GM23338 (cell line): ENCODE measurements around the gene NOD1. TPM values are rescaled to one million over a fixed set of nuclear protein-coding genes. Genes with fewer than 3 reads are reported as not detected.

Experiments
- ATAC-seq: fragments of 200-7000 bp; cut with Tn5 transposase; 3 replicates; pipeline ENCODE4 v1.9.1; 2020
- DNase-seq: peaks from one replicate; pipeline ENCODE4 v3.0.0-alpha.2; 2015; ENCODE audit warnings: low spot score
- H2AFZ ChIP-seq: fragments of 200-600 bp; sonication (generic); 2 replicates; pipeline ENCODE4 v1.8.0; 2016; ENCODE audit warnings: antibody characterized with exemption, mild to moderate bottlenecking, moderate library complexity
- H3F3A ChIP-seq: fragments of 200-600 bp; sonication (generic); replicated peaks from 2 replicates; pipeline ENCODE4 v1.8.0; 2017; ENCODE audit warnings: antibody characterized with exemption, mixed run types, low read depth
- H3K27ac ChIP-seq: fragments of 200-600 bp; sonication (generic); 2 replicates; pipeline ENCODE4 v1.6.1; 2016; ENCODE audit warnings: low read depth
- H3K27me3 ChIP-seq: fragments of 200-600 bp; sonication (generic); 2 replicates; pipeline ENCODE4 v1.8.0; 2016; ENCODE audit warnings: mild to moderate bottlenecking, mixed run types, moderate library complexity; ENCODE audit not compliant: insufficient read depth
- H3K36me3 ChIP-seq: fragments of 200-600 bp; sonication (generic); 2 replicates; pipeline ENCODE4 v1.8.0; 2016; ENCODE audit warnings: mild to moderate bottlenecking; ENCODE audit not compliant: insufficient read depth
- H3K4me1 ChIP-seq: fragments of 200-600 bp; sonication (generic); 2 replicates; pipeline ENCODE4 v1.8.0; 2016; ENCODE audit warnings: mild to moderate bottlenecking, moderate library complexity; ENCODE audit not compliant: insufficient read depth
- H3K4me2 ChIP-seq: fragments of 200-600 bp; sonication (generic); 2 replicates; pipeline ENCODE4 v1.7.1; 2017; ENCODE audit warnings: mixed run types
- H3K4me3 ChIP-seq: fragments of 200-600 bp; sonication (generic); 2 replicates; pipeline ENCODE4 v1.6.1; 2016; ENCODE audit warnings: mixed run types
- H3K79me2 ChIP-seq: fragments of 200-600 bp; sonication (generic); replicated peaks from 2 replicates; pipeline ENCODE4 v1.8.0; 2017; ENCODE audit warnings: mild to moderate bottlenecking; ENCODE audit not compliant: insufficient read depth
- H3K9me2 ChIP-seq: fragments of 200-600 bp; sonication (generic); 2 replicates; pipeline ENCODE4 v1.8.0; 2017; ENCODE audit not compliant: insufficient read depth
- H4K20me1 ChIP-seq: fragments of 200-600 bp; sonication (generic); replicated peaks from 2 replicates; pipeline ENCODE4 v1.8.0; 2017; ENCODE audit warnings: mild to moderate bottlenecking; ENCODE audit not compliant: insufficient read depth
- H3K27ac Mint-ChIP-seq: 2 replicates; pipeline ENCODE4 v1.8.0; 2020; ENCODE audit warnings: inconsistent platforms, mild to moderate bottlenecking, moderate library complexity, mixed read lengths
- H3K27me3 Mint-ChIP-seq: 3 replicates; pipeline ENCODE4 v1.8.0; 2022; ENCODE audit warnings: low read depth, mild to moderate bottlenecking, moderate library complexity, mixed read lengths, inconsistent platforms; ENCODE audit not compliant: insufficient read depth, poor library complexity
- H3K36me3 Mint-ChIP-seq: 3 replicates; pipeline ENCODE4 v1.8.0; 2021; ENCODE audit warnings: low read depth, mild to moderate bottlenecking, inconsistent platforms, moderate library complexity, mixed read lengths
- H3K4me1 Mint-ChIP-seq: 3 replicates; pipeline ENCODE4 v1.8.0; 2020; ENCODE audit warnings: mild to moderate bottlenecking, inconsistent platforms, mixed read lengths
- H3K4me3 Mint-ChIP-seq: 3 replicates; pipeline ENCODE4 v1.8.0; 2021; ENCODE audit warnings: moderate library complexity, mild to moderate bottlenecking, inconsistent platforms, mixed read lengths
- H3K9me3 Mint-ChIP-seq: 3 replicates; pipeline ENCODE4 v1.8.0; 2020; ENCODE audit warnings: moderate library complexity, mild to moderate bottlenecking, inconsistent platforms, mixed read lengths
- CREB1 ChIP-seq: fragments of 250-450 bp; sonication (Bioruptor Pico); IDR thresholded peaks from 2 replicates; pipeline ENCODE4 v1.5.0; 2020; ENCODE audit warnings: low read depth, mild to moderate bottlenecking, moderate library complexity
- CTCF ChIP-seq, 2 experiments: fragments of 200-600 bp in 1 of 2; sonication (generic) in 1 of 2; conservative IDR thresholded peaks; 2 replicates each; pipeline versions ENCODE4 v1.5.1 to v1.6.1; 2016 to 2017; ENCODE audit warnings: antibody characterized with exemption in 2 of 2, low read depth in 2 of 2, mild to moderate bottlenecking in 2 of 2, moderate library complexity in 1 of 2
- JUNB ChIP-seq: IDR thresholded peaks from one replicate; pipeline ENCODE4 v1.6.1; 2016; ENCODE audit warnings: antibody characterized with exemption; ENCODE audit not compliant: unreplicated experiment
- NANOG ChIP-seq: IDR thresholded peaks from 2 replicates; pipeline ENCODE4 v1.6.1; 2016; ENCODE audit warnings: antibody characterized with exemption, borderline replicate concordance
- POLR2AphosphoS5 ChIP-seq: IDR thresholded peaks from 2 replicates; pipeline ENCODE4 v1.6.1; 2016; ENCODE audit warnings: antibody characterized with exemption, low read depth
- REST ChIP-seq: IDR thresholded peaks from one replicate; pipeline ENCODE4 v1.6.1; 2018; ENCODE audit warnings: antibody characterized with exemption; ENCODE audit not compliant: unreplicated experiment
- STAT1 ChIP-seq: IDR thresholded peaks from one replicate; pipeline ENCODE4 v1.6.1; 2016; ENCODE audit warnings: antibody characterized with exemption; ENCODE audit not compliant: unreplicated experiment
- ZNF462 ChIP-seq: fragments of 250-450 bp; sonication (Bioruptor Pico); IDR thresholded peaks from 2 replicates; pipeline ENCODE4 v1.5.0; 2020; ENCODE audit warnings: mild to moderate bottlenecking, moderate library complexity
- polyA plus RNA-seq: library from polyadenylated mRNA; unstranded; fragments of >200 nt; fragmentation: Nextera tagmentation; extraction: Ambion mirVana; gene quantifications from 2 replicates; pipeline ENCODE4 v1.2.1, GENCODE V29; 2016
- total RNA-seq: library from RNA; depleted of rRNA; stranded (reverse); fragments of >200 nt; shearing (Covaris generic); gene quantifications from 2 replicates; pipeline ENCODE4 v1.2.3, GENCODE V29; 2014

Gene NOD1
- total and polyA plus RNA-seq, 2 experiments from 2014 or later, result 2.1 to 7.3 TPM

GRCh38 chr7:30473903-30474302, 4.7 kb downstream of the NOD1 start:
- H4K20me1 ChIP-seq, result no peaks in the 10 kb centered on the region; the same call in 1 of the 2 replicates
- TF ChIP-seq STAT1, result no peak
- no peak for TF ChIP-seq POLR2AphosphoS5
- no peak for TF ChIP-seq CTCF (conservative IDR thresholded peaks at IDR 0.05; ENCODE audit: low read depth in 2 of 2)
- H3K9me2 ChIP-seq, result no peaks in the 10 kb centered on the region
- peaks cover 6% of the 10 kb centered on the region for H3K4me1 ChIP-seq
- H3K36me3 ChIP-seq, result no peaks in the 10 kb centered on the region
- H3K79me2 ChIP-seq, result peaks cover 10% of the 10 kb centered on the region; the same call in 1 of the 2 replicates
- H3F3A ChIP-seq, result no peaks in the 10 kb centered on the region
- DNase-seq (no peak), ATAC-seq (no peak)
- peaks cover 11% of the 10 kb centered on the region; the same call in 1 of the 2 replicates for H3K27me3 ChIP-seq
- H3K4me3 ChIP-seq, result no peak overlapping the region
- peaks cover 9% of the 10 kb centered on the region for H3K27me3 Mint-ChIP-seq
- H3K4me2 ChIP-seq, result no peak overlapping the region
- H3K4me1 Mint-ChIP-seq, result peaks cover 15% of the 10 kb centered on the region
- no peaks in the 10 kb centered on the region for H3K9me3 Mint-ChIP-seq
- H3K27ac ChIP-seq, result no peak overlapping the region
- no peaks in the 10 kb centered on the region for H3K36me3 Mint-ChIP-seq
- no peak overlapping the region for H3K4me3 Mint-ChIP-seq
- H3K27ac Mint-ChIP-seq, result no peak overlapping the region
- no peak overlapping the region for H2AFZ ChIP-seq

- no peak for ATAC-seq
- Mint-ChIP-seq H3K36me3 (no peaks in the 10 kb centered on the region), H3K27me3 (peaks cover 9% of the 10 kb centered on the region), H3K4me1 (peaks cover 17% of the 10 kb centered on the region), H3K9me3 (no peaks in the 10 kb centered on the region), H3K4me3 (no peak overlapping the region), H3K27ac (no peak overlapping the region)
- Histone ChIP-seq H3K27ac (no peak overlapping the region), H3F3A (no peaks in the 10 kb centered on the region), H3K79me2 (peaks cover 16% of the 10 kb centered on the region), H4K20me1 (no peaks in the 10 kb centered on the region; the same call in 1 of the 2 replicates), H3K4me3 (no peak overlapping the region), H2AFZ (no peak overlapping the region), H3K27me3 (peaks cover 11% of the 10 kb centered on the region; the same call in 1 of the 2 replicates), H3K4me2 (no peak overlapping the region), H3K9me2 (no peaks in the 10 kb centered on the region), H3K4me1 (peaks cover 14% of the 10 kb centered on the region), H3K36me3 (no peaks in the 10 kb centered on the region)
- no peak for DNase-seq
- TF ChIP-seq NANOG, result no peak
- no peak for TF ChIP-seq JUNB
- TF ChIP-seq REST, result no peak
- TF ChIP-seq CREB1 (CRISPR knock-in tag), result no peak
- no peak for TF ChIP-seq POLR2AphosphoS5
- TF ChIP-seq ZNF462 (CRISPR knock-in tag), result no peak
These were observed 5.5 kb downstream of the NOD1 start for GRCh38 chr7:30472784-30473775.
